Stimulated activated CD8-positive, alpha-beta memory T cell treated with anti-CD3 and anti-CD28 coated beads, Interleukin-12 subunit alpha, Interleukin-12 subunit beta, amount 100 ng/mL, for 24 hours (primary cell): ENCODE measurements around the gene SRGN.

Experiments
- DNase-seq: peaks from one replicate; pipeline ENCODE4 v3.0.0-alpha.2; 2020; ENCODE audit errors: extremely low read depth

SRGN gene

GRCh38 chr10:69090685-69091084 lies 2.8 kb downstream of the SRGN start:
- no peak for DNase-seq

DNA sequence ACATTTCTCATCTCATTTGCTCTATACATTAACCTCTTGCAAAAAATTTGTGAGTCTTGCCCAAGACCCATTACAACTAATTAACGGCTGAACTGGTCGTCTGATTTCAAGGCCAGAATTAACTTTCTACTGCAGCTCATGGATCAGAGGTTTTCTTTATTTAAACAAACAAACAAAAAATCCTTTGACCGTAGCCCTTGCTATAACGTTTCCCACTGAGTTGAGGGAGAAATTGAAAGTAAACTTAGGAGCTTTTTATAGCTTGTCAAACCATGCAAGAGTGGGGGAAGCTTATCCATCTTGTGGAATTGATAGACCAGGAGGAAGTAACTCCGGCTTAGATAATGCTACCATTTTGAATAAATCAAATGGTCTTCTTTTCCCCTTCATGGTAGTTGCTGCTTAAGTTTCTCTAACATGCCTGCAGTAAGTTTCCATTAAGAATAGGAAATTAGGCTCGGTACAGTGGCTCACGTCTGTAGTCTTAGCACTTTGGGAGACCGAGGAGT lies 3.3 kb downstream of the SRGN start:
- DNase-seq: no peak

DNA sequence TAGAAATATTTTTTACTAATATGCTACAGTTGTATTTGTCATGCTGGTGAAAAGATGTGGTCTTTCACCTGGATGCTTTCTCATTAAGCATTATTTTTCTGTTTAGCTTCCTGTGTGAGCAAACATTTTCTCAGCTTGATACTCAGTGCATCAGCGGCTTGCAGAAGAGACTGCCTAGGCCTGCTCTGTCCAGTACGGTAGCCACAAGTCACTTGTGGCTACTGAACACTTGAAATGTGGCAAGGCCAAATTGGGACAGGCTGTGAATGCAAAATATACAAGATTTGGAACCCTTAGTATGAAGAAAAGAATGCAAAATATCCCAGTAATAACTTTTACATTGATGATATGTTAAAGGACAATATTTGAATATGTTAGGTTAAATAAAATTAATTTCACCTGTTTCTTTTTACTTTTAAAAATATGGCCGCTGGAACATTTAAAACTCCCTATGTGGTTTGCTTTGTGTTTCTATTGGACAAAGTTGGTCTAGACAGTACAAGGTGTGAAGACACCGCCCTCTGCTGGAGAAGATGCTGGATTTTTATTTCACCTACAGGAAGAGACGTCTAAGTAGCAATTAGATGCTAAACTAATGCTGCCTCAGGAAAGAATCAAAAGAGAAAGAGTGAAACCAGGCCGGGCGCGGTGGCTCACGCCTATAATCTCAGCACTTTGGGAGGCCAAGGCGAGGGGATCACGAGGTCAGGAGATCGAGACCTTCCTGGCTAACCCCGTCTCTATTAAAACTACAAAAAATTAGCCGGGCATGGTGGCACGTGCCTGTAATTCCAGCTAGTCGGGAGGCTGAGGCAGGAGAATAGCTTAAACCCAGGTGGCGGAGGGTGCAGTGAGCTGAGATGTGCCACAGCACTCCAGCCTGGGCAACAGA lies 5.3 kb downstream of the SRGN start:
- DNase-seq: peak; percentile 51

- DNase-seq: no peak
These were observed 6.0 kb downstream of the SRGN start for GRCh38 chr10:69093933-69094332.

DNA sequence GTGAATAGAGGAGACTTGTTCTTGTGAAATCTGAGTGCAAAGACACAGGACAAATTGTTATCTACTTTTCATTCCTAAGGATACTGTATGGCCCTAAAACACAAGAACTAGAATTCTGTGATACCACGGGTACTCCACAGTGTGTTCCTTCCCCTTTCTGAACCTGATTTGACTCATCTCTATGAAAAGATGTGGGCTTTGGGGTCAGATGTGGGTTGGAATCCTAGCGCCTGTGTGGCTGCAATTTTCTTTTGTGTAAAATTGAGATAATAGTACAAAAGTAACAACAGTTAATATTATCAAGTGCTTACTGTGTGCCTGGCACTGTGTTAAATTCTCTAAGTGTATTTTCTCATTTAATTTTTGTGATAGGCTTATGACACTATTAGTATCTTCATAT lies 8.1 kb downstream of the SRGN start:
- DNase-seq: no peak

DNA sequence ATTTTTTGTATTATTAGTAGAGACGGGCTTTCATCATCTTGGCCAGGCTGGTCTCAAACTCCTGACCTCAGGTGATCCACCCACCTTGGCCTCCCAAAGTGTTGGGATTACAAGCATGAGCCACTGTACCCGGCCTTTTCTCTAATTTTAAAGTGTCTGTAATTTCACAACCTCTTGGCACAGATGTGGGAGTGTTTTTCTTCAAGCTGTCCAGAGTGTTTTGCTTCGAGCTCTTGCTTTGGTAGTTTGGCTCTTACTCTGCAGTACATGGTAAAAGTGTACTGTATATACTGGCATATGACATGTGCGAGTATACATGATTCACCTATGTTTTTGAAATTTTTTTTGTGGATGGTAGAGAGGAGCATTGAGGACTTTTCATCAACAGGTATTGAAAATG lies 9.8 kb downstream of the SRGN start:
- no peak for DNase-seq

GRCh38 chr10:69100136-69100872 lies 12.4 kb downstream of the SRGN start:
- no peak for DNase-seq

GRCh38 chr10:69101451-69102095 lies 13.7 kb downstream of the SRGN start:
- DNase-seq: no peak

- no peak for DNase-seq
These were observed 14.5 kb downstream of the SRGN start for GRCh38 chr10:69102440-69102839.

DNA sequence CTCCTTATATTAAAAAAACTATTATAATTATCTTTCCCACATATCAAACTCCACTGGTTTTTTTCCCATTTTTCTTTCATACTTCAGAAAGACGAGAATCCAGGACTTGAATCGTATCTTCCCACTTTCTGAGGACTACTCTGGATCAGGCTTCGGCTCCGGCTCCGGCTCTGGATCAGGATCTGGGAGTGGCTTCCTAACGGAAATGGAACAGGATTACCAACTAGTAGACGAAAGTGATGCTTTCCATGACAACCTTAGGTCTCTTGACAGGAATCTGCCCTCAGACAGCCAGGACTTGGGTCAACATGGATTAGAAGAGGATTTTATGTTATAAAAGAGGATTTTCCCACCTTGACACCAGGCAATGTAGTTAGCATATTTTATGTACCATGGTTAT lies 15.9 kb downstream of the SRGN start:
- DNase-seq: no peak

DNA sequence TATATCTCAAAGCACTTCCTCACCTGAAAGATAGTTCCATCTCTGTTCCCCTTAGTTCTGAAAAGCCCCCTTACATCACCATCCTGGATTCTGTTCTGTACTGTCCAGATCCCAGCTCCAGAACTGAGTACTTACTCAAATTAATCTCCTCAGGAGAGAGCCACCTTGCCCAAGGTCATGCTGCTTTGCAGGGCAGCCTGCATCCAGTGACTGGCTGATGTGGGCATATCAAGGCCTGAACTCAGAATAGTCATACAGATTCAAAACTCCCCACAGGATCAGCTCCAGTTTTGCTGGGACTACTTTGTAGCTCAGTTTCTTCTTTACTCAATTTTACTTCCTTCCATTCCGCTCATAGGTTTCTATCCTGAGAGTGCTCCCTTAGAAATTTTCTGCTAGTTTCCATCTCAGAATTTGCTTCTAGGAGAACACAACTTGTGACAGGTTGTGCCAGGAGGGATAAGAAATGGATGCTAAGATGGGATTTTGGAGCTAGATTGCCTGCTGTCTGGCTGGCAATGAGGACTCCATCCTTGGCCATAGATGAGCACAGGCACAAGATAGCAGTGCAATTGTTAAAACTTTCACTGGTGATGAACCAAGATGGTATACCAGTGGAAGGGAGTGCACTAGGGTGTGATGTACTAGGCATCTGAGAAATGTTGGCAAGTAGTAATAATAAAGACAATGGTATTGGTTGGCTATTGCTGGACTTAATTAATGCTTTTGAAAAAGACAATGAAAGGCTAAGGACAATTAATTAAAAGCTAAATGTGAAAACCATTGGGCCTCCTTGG lies 17.3 kb downstream of the SRGN start:
- DNase-seq: no peak

GRCh38 chr10:69107176-69107490 lies 19.2 kb downstream of the SRGN start:
- no peak for DNase-seq

- no peak for DNase-seq
These were observed 19.8 kb downstream of the SRGN start for GRCh38 chr10:69107699-69108098.

- DNase-seq: no peak
These were observed 32.0 kb downstream of the SRGN start for GRCh38 chr10:69119896-69120295.

DNA sequence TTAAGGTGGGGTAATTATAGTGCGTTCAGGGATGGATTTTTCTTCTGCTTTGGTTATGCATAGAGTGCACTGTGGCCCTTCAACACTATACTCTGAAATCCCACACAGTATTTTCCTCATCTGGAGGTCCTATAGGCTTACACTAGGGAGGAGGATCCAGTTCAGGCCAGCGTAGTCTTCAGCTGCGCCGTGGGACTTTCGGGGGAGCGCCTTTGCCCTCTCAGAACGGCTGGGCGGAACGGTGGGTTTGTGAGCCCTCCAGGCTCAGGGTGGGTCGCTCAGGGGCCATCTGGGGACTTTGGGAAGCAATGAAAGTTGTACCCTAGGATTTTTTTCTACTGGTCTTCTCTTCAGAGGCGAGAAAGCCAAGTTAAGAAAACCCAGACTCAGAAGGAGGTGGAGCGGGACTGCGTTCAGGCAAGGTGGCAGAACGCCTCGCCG lies 35.4 kb downstream of the SRGN start:
- DNase-seq: no peak

DNA sequence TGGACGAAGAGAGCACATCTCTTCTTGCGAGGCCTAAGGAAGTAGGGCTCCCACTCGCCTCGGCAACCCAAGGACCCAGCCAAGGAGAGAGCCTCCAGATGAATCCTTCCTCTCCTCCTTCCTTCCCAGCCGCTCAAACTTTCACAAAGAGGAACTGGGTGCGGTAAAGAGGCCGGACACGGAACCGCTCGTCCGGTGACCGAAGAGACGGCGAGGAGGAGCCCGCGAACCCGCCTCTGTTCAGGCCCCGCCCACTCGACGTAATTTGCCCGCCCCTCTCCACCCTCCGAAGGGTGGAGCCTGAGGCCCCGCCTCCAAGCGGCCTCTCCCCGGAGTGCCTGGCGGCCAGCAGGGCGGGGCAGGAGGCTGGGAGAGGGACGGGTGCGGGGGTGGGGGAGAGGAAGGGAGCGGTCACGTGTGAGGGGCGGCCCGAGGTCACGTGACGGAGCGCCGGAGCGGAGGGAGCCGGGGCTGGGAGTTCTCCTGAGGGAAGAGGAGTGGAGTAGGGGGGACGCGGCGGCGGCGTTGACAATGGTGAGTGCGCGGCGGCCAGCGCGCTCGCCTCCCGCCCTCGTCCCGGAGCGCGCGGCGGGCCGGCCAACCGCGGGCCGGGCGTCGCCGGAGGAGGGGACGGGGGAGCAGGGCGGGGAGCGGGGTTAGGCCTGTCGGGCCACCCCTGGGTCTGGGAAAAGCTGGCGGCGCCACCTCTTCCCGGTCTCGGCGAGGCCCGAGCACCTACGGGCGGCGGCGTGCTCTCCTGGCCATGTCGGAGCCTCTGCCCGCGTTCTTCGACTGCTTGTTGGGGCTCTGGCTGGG lies 36.1 kb downstream of the SRGN start, which contains the start of gene VPS26A:
VPS26A (plus strand) TSS at position 432 of the 816 bp plus-strand sequence; CDS start at position 532, 100 bp downstream.
- peak; percentile 99 for DNase-seq

DNA sequence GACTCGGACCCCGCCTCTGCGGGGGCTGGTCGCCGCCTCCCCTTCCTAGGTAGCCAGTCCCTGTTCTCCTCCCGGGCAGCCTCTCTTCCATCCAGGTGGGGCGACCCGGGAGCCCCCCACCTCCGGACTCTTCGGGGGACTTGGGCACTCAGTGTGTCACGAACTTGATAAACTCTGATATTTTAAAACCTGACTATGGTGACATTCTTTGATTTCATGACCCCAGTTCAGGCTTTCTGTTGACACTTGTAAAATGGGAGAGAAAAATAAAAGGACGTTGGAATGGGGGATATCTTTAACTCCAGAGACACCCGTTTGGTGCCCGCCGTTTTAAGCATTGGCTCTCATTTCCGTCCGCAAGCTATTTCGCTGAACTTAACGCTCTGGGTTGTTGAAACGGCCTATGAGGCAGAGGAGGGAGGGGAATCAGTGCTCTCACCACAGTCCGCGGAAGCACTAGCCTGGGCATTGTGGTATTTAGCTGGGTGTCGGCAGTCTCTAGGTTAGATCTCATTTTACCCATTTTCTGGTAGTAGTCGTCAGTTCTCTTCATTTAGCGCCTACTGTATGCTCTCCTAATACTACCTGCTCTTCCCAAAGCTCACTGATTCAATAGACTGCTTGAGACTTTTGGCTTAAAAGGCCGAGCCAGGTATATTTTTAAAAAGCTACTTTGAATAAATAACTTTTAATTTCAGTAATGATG lies 36.8 kb downstream of the SRGN start:
- DNase-seq: no peak

GRCh38 chr10:69125554-69125953 lies 37.7 kb downstream of the SRGN start:
- DNase-seq: no peak

DNA sequence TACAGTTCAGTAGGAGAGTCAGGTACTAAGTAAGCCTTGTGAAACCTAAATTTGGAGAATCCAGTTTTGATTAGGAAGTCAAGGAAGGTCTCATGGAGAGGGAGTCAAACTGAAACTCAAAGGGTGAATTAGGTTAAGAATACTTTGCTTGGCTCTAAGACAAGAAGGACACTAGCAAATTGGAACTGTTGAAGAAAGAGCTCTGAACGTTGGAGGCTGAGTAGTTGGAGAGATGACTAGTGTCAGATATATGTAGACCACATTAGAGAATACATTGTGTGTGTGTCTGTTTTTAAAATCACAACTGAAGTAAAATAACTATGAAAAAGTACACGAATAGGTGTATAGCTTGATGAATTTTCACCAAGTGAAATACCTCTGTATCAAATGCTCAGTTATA lies 42.3 kb downstream of the SRGN start:
- no peak for DNase-seq

DNA sequence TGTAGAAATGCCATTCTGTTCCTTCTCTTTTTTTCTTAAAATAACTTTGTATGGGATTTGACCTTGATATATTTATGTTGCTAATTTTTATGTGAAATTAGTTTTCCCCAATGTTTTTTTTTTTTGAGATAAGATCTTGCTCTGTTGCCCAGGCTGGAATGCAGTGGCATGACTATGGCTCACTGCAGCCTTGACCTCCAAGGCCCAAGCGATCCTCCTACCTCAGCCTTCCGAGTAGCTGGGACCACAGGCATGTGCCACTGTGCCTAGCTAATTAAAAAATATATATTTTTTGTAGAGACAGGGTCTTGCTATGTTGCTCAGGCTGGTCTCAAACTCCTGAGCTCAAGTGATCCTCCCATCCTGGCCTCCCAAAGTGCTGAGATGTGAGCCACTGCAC lies 52.1 kb downstream of the SRGN start:
- no peak for DNase-seq
